ENCODE data around the gene FAM107B. TPM values are rescaled to one million over a fixed set of nuclear protein-coding genes. Genes with fewer than 3 reads are reported as not detected.

The FAM107B gene
- 14.9 and 18.5 TPM in 2 replicates for total RNA-seq

DNA sequence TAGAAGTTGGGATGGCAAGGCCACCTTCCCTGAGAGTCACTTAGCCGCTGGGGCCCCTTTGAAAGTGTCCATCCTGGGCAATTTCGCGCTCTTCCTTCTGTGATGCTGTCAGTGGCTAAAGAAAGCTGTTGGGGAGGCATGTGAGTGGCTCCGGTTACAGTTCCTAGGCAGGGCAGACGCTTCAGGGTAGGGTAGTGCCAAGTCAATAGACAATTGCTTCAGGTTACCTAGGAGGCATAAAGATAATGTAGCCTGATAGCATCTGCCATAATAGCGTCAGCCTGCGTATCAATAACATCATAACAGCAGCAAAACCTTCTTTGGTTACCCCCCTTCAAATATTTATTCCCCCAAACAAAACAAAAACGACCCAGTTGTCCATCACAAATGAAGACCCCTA, at the start of gene FAM107B:
Gene FAM107B, minus strand, starts transcription at position 101 of the 400 bp plus-strand sequence. CDS start 234 bp downstream, outside the sequence.

Other genes starting within 250 kb of the FAM107B start
- 0.24 and 1.3 TPM in 2 replicates for gene CDNF, start 63.1 kb upstream of the FAM107B start, total RNA-seq
- gene HSPA14, start 63.4 kb upstream of the FAM107B start, total RNA-seq, result 10.1 and 15.3 TPM in 2 replicates
- 15.2 and 17.7 TPM in 2 replicates for gene MSANTD7, start 63.4 kb upstream of the FAM107B start, total RNA-seq
- 9.0 and 9.4 TPM in 2 replicates for gene SUV39H2, start 104.0 kb upstream of the FAM107B start, total RNA-seq
- 8.0 and 8.3 TPM in 2 replicates for gene DCLRE1C, start 179.2 kb upstream of the FAM107B start, total RNA-seq
- not detected in 2 replicates for gene MEIG1, start 184.5 kb upstream of the FAM107B start, total RNA-seq